ENCODE measurements around the gene PLEKHA4.

GRCh38 chr19:48905664-48906063 lies 37.2 kb upstream of the PLEKHA4 start:
- TF ChIP-seq CTCF (IDR thresholded peaks at IDR 0.05; ENCODE audit: low read length): no peak
- no peak for TF ChIP-seq EZH2phosphoT487 (IDR thresholded peaks at IDR 0.05; ENCODE audit: low read length)
- TF ChIP-seq EZH2 (optimal IDR thresholded peaks at IDR 0.05; ENCODE audit: low read depth, low read length): no peak

All from MM.1S (cell line).